HepG2 (cell line): ENCODE measurements around the gene PRIM2.
"Not testable (repeated sequence)": the region's sequence is repeated elsewhere in the genome, so short reads cannot be mapped to it uniquely, and the experiment has no call there.

ENCODE experiments used
- TARDBP ChIP-seq: sonication (generic); formaldehyde crosslinking; IDR thresholded peaks from 2 replicates; pipeline ENCODE4 v1.8.0; 2022; ENCODE audit warnings: mild to moderate bottlenecking, missing genetic modification reagents
- TF ChIP-seq, protein P1 (sequence below): IDR thresholded peaks from 2 replicates; pipeline ENCODE4 v1.6.1; 2016; ENCODE audit warnings: low read depth

DNA sequence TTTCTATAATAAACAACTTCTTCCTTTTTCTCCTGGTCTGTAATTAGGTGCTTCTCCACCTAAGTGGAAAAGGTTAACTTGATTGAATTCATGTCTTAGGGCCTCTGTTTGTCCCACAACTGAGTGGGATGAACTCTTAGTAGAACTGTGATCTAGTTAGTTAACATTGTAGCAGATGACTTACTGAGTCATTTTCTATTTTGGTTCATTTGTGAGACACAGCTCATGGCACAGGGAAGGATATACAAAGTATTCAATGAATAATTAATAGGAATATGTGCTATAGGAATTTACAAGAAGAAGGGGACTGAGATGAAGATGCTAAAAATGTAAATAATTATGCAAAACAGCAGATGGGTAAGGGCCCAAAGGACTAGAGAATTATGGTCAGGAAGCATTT, 124.7 kb downstream of the PRIM2 start:
- TF ChIP-seq TARDBP = not testable (repeated sequence)
- TF ChIP-seq, protein P1, sequence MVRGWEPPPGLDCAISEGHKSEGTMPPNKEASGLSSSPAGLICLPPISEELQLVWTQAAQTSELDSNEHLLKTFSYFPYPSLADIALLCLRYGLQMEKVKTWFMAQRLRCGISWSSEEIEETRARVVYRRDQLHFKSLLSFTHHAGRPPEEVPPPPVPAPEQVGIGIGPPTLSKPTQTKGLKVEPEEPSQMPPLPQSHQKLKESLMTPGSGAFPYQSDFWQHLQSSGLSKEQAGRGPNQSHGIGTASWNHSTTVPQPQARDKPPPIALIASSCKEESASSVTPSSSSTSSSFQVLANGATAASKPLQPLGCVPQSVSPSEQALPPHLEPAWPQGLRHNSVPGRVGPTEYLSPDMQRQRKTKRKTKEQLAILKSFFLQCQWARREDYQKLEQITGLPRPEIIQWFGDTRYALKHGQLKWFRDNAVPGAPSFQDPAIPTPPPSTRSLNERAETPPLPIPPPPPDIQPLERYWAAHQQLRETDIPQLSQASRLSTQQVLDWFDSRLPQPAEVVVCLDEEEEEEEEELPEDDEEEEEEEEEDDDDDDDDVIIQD = not testable (repeated sequence)
